GM18526 (cell line): ENCODE results near the gene VWC2L.

Experiments used
- POLR2A ChIP-seq: IDR thresholded peaks from 3 replicates; pipeline ENCODE4 v1.6.1; 2011; ENCODE audit not compliant: insufficient read length; ENCODE audit errors: extremely low read depth

VWC2L gene

DNA sequence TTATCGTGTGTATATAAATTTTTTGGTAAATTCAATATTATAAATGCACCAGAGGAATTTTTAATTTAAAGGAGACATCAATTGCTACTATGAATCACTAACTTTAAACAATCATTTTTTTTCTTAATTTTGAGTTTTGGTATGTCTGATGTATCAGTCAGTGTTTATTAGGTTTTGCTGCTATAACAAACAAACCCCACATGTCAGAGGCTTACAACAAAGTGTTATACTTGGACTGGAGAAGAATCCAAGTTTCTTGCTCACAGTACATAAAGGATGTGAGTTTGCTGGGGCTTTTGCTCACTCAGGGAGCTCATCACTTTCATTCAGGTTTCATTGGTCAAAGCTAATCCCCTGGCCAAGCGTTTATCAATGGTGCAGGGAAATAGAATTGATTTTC lies 81.8 kb downstream of the VWC2L start:
- no peak for TF ChIP-seq POLR2A

DNA sequence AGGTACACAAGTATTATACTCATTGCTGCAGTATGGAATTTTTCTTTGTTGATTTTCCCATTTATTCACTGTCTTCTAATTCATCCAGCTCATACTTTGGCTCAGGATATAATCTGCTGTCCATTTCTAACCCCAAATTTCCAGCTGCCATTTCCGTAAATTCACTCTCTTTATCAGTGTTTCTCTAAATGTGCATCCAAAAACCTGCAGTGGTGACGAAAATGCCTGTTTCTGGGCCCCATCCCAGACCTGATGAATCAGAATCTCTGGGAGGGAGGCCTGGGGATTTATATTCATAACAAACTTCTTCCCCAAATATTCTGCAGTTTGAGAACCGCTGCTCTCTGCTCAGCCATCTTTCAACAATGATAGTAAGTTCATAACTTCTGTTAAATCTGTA lies 86.6 kb downstream of the VWC2L start:
- TF ChIP-seq POLR2A, result no peak

DNA sequence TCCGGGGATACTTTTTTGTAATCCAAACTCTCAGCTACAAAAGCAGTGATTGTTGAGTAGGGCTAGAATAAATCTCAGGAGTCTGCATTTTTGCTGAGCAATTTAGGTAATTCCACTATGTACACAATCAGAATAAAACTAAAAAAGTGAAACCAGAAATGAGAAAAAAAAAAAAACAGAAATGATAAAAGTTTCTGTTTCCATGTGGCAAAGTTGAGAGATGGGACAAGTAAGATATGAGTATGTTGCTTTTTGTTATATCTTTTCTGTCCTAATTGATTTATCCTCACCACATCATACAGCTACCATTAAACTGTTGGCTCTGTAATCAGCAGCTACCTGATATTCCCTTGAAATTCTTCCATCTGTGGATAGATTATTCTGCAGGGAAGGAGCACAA lies 92.7 kb downstream of the VWC2L start:
- TF ChIP-seq POLR2A, result no peak

DNA sequence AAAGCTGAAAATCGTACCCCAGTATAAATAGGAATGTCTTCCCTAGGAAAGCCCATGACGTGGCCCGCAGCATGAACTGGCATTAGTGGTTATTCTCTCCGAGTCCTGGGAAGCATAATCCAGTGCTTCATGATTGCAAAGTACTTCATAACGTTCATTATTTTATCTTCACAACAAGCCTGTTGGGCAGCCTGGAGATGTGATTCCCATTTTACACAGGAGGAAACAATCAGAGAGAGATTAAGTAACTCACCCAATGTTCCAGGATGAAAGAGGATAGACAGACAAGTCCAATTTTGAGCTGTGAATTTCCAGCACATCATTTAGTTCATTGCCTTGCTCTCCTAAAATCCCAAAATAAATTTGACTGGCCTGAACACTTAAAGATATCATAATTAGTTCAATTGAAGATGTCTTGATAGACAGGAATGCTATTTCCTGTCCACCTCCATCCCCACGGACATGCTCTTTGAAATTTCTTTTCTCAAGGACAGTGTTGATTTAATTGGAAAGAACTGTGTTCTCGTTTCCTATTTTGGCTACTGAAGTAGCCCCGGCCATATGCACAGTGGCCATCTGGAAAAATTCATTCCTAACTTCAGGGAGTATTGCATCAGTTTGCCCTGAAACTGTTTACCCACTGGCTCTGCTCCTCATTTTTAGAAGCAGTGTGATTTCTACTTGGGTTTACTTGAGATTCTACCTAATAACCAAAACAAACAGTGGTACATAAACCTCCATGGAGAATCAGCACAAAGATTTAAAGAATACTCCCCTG lies 93.9 kb downstream of the VWC2L start:
- no peak for TF ChIP-seq POLR2A

DNA sequence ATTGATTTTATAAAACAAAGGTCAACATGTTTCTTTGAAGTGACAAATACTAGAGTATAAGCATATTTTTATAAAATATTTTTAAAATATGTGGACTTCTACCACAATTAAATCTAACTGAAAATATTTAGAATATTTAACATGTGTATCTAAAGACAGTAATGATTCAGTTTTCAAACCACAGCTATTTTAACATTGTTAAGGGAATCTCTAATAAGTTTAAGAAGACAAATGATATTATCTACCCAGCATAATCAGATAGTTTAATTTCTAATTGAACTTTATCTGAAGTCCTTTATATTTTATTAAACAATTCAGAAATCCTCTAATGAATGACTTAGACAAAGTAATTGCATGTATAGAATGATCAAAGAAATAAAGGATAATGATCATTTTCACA lies 96.2 kb downstream of the VWC2L start:
- TF ChIP-seq POLR2A, result no peak

DNA sequence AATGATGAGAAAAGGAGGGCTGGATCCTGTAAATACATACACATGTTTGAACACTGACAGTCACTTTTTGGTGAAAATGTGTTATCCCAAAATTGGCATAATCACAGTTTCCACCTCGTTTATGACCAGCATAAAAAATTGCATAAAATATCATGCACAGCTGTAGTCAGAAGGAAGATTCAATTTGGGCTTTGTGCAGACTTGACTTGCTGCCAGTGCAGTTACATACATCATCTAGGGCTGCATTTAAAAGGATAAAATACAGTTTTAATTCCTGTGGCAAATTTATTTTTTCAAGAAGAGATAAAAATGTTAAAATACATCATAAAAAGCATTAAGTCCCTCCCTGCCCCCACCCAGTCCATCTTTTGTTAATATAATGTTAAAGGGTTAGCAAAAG lies 103.8 kb downstream of the VWC2L start:
- no peak for TF ChIP-seq POLR2A

DNA sequence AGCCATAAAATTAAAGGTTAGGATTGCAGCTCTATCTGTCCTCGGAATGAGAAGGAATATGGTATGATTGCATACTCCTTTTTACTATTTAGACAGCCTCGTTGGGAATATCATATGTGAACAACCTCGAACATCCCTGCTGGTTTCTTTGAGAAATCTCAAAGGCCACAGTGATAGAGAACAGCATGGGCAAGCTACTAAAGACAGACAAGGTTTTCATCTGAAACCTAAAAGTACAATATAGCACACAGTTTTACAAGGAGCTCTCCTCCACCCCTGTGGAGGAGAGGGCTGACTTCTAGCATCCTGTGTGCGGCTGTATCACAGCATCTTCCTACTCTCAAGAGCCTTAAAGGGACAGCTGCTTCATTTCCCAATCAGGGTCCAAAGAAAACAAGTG lies 104.3 kb downstream of the VWC2L start:
- no peak for TF ChIP-seq POLR2A

DNA sequence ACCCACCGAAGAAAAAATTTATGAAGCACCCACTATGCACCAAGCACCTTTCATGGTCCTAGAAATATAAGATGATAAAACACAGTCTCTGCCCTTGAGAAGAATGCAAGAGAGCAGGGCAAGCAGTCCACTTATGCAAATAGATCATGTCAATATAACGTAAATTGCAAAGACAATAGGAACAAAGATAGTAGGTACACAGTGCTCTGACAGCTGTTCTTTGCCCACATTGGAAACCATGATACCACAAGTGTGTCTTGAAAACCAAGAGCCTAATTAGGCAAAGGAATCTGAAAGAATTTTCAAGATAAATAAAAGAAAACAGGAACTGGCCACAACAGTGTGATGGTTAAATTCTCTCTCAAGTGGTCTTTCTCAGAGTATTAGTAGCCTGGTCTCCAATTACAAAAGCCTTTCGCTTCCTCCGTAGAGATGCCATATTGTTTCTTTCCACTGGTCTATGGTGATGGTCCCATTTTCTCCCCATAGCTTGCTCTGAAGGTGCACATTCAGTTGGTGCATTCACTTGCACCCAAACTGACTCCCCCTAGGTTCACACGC lies 108.5 kb downstream of the VWC2L start:
- no peak for TF ChIP-seq POLR2A

DNA sequence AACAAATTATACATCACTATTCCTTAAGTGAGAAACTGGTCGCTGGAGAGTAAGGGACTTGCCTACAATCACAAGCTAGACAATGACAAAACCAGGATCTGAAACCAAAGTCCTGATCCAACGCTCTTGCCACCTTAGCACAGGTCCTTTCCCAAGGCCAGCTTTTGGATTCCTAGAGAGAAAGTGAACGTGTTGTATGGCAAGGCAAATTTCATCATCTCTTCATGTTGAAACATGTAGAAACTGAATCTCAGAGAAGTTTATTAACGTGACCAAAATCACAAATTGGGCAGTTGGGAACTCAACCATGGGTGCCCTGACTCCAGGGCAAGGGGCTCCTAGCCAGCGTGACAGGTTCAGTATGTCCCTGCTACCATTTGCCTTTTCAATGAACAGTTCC lies 118.2 kb downstream of the VWC2L start:
- no peak for TF ChIP-seq POLR2A

DNA sequence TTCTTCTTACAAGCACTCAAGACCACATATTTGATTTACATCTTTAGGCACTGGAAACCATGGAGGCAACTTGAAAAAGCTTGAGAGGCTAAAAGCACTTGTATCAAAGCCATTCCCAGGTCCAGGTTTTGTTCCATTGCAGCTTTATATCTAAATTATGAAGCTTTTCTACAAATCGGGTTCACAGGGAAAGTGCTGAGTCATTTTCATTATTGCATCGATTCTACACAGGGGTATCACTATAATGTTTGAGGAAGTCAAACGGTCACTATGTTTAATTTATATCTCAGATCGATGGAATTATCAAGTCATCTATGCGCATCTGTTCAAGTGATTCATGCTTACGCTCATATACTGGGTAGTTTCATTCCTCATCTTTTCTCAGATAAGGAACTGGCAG lies 118.7 kb downstream of the VWC2L start:
- no peak for TF ChIP-seq POLR2A

DNA sequence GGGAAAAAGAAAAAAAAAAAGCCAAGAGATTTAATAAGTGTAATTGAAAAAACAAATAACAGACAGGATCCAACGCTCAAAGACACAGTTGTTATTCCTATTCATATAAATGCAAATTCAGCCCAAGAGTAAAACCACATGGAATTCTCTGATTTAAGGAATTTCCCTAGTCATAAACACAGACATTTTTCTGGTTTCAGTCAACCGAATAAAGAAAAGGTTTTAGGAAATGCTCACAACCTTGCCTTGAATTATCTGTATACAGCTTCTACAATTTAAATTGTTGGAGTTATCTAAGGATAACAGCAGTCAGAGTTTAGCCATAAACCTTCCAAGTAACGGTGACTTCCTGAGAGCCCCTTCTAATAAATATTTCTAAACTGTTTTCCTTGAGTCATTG lies 122.7 kb downstream of the VWC2L start:
- no peak for TF ChIP-seq POLR2A

DNA sequence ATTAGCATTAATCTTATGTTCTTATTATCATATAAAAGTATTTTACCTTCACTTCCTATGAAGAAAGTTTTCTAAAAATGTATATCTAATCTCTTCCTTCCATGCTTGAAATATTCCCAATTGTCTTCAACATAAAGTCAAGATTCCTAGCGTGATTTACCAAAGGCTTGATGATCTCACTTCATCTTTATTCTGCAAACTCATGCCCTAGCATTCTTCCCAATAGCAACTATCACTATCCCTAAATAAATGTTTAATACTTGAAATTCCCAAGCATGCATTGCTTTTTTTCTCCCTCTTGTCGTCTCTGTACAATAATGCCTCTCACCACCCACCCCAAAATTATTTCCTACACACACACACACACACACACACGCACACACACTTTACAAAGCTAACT lies 125.8 kb downstream of the VWC2L start:
- no peak for TF ChIP-seq POLR2A

DNA sequence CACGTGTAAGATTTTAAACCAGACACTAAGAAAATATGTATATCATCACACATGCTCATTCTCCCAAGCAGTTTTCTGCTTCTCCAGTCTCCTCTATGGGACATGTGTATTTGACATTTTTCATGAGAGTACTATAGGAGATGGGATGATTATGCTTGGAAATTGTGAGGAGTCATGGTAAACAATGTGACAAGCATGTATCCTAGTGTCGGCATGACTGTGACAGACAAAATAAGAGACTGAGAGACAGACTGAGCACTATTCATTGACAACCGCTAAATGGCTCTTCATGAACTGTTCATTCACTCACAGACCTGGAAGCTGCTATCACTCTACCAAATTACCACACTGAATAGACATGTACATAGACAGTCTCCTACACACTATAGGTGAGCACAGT lies 127.1 kb downstream of the VWC2L start:
- no peak for TF ChIP-seq POLR2A

DNA sequence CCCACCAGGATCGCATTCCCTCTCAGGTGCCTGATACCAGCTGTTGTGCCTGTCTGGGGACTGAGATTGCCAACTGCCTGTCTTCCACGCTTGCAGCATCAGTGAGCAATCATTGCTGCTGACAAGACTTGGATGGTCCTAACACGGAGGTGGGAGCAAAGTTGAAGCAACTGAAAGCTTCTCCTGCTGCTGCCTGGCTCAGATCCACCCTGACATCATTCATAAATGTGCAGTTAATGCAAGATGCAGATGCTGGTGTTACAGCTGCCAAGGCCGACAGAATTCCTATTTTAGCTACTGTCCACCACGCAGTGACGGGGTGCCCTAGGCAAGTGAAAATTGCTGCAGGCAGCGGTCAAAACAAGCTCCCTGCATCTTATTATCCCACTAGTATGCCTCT lies 131.4 kb downstream of the VWC2L start:
- TF ChIP-seq POLR2A, result no peak

DNA sequence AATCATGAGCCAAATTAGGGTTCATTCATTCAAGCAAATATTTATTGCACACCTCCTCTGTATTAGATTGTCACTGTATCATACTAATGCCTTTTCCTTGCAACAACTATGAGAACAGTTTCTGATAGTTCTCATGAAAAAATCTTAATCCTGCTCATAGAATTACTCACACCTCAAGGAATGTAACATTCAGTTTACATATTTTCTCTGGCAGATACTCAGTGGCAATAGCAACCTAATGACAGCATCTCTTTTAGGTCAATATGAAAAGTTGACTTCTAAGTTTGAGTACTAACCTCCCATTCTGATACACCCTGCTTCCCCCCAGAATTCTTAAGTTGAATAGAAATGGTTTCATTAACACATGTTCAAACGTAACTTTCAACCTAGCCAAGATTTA lies 132.0 kb downstream of the VWC2L start:
- no peak for TF ChIP-seq POLR2A

DNA sequence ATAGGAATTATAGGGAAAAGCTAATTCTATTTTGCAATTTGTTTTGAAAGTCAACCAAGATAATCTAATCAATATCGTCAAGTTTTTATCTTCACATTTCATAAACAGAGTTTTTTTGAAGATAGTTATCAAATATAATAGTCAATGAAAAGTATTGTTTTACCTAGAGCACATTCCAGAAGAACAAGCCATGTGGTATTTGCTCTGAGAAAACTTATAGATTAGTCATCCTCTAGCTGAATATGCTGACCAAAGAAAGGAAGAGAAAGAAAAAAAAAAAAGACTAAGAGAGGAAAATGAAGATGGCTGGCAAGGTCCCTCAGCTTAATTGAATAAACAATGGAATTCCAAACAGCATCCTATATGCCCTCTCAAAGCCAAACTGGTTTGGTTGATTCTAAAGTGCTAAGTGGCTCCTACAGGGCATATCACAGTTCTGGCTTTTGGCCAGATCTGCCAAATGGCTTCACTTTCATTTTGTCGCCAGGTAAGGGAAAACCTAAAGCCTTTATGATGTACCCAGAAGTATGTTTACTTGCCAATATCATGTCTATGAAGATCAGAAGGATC lies 132.6 kb downstream of the VWC2L start:
- TF ChIP-seq POLR2A, result no peak
